CD4-positive, alpha-beta memory T cell (primary cell): ENCODE results near the gene MRPL33. TPM values are rescaled to one million over a fixed set of nuclear protein-coding genes. Genes with fewer than 3 reads are reported as not detected.

Source experiments
- CTCF ChIA-PET: fragments of 350-600 bp; sonication (Branson Sonifier 250); formaldehyde crosslinking; loops from one replicate; lab custom pipeline; 2021; ENCODE audit warnings: inconsistent platforms; ENCODE audit not compliant: partially characterized antibody; lab: Charles Lee
- POLR2A ChIA-PET: fragments of 350-600 bp; sonication (Branson Sonifier 250); formaldehyde crosslinking; loops from one replicate; lab custom pipeline; 2021; ENCODE audit not compliant: partially characterized antibody; lab: Charles Lee
- DNase-seq, 5 donors: peaks; one replicate each; pipeline versions ENCODE4 v3.0.0 to v3.0.0-alpha.2; 2020 to 2022; ENCODE audit warnings: mixed read lengths in 1 of 5
- H3K27ac ChIP-seq: one replicate; pipeline ENCODE4 v1.7.0; 2013; ENCODE audit warnings: low read depth, low read length
- H3K27me3 ChIP-seq: 2 replicates; pipeline ENCODE4 v1.7.0; 2013; ENCODE audit warnings: mild to moderate bottlenecking, low read length, moderate library complexity; ENCODE audit not compliant: insufficient read depth
- H3K36me3 ChIP-seq: 2 replicates; pipeline ENCODE4 v1.7.0; 2013; ENCODE audit warnings: mild to moderate bottlenecking, low read length, moderate library complexity; ENCODE audit not compliant: insufficient read depth
- H3K4me1 ChIP-seq: 2 replicates; pipeline ENCODE4 v1.7.0; 2013; ENCODE audit warnings: mild to moderate bottlenecking, low read length, moderate library complexity; ENCODE audit not compliant: insufficient read depth
- H3K4me3 ChIP-seq, 2 donors: one replicate each; pipeline ENCODE4 v1.7.0; 2013; ENCODE audit warnings: low read length in 2 of 2, mild to moderate bottlenecking in 1 of 2
- H3K9me3 ChIP-seq, 2 donors: one replicate each; pipeline ENCODE4 v1.7.0; 2013; ENCODE audit warnings: low read length in 2 of 2, control low read depth in 1 of 2; ENCODE audit not compliant: control insufficient read depth in 1 of 2
- H3K27ac Mint-ChIP-seq, 7 donors: one replicate each; pipeline ENCODE4 v1.8.0; 2020 to 2021; ENCODE audit warnings: mixed read lengths in 7 of 7, mild to moderate bottlenecking in 6 of 7, inconsistent platforms in 3 of 7, moderate library complexity in 3 of 7
- H3K27me3 Mint-ChIP-seq, 2 donors: one replicate each; pipeline ENCODE4 v1.8.0; 2020 to 2021; ENCODE audit warnings: mixed read lengths in 2 of 2
- H3K36me3 Mint-ChIP-seq, 2 donors: one replicate each; pipeline ENCODE4 v1.8.0; 2020 to 2021; ENCODE audit warnings: mixed read lengths in 2 of 2, inconsistent platforms in 1 of 2, mild to moderate bottlenecking in 1 of 2
- H3K4me1 Mint-ChIP-seq, 4 donors: one replicate each; pipeline ENCODE4 v1.8.0; 2020 to 2021; ENCODE audit warnings: mixed read lengths in 4 of 4, mild to moderate bottlenecking in 1 of 4
- H3K4me3 Mint-ChIP-seq, 8 donors: one replicate each; pipeline ENCODE4 v1.8.0; 2020 to 2021; ENCODE audit warnings: mixed read lengths in 8 of 8, mild to moderate bottlenecking in 7 of 8, moderate library complexity in 6 of 8, inconsistent platforms in 3 of 8
- H3K9me3 Mint-ChIP-seq, 8 donors: one replicate each; pipeline ENCODE4 v1.8.0; 2020 to 2021; ENCODE audit warnings: mixed read lengths in 8 of 8, mild to moderate bottlenecking in 5 of 8, inconsistent platforms in 3 of 8, moderate library complexity in 1 of 8
- intact Hi-C: fragments of 100-400 bp; cut with micrococcal nuclease; formaldehyde crosslinking; loops from one replicate; pipeline ENCODE4 v1.15.1; 2023
- polyA plus RNA-seq, 2 donors: library from polyadenylated mRNA; unstranded; fragments of 300-500 nt; fragmentation: Illumina TruSeq; gene quantifications; one replicate each; pipeline ENCODE4 v1.2.3, GENCODE V29; 2021
- total RNA-seq, 2 experiments: library from RNA; stranded (reverse); gene quantifications; one replicate each; pipeline ENCODE4 v1.2.3, GENCODE V29; 2021

MRPL33 gene
- total and polyA plus RNA-seq, 4 experiments from 2014 or later = 36.2 to 246 (median 142) TPM

GRCh38 chr2:27823135-27823534 lies 51.6 kb downstream of the MRPL33 start:
- no peak for DNase-seq
- Mint-ChIP-seq H3K4me1 (no peaks in the 10 kb centered on the region), H3K9me3 (peaks cover 4 to 17% (median 8%) of the 10 kb centered on the region in 8 donors), H3K27ac (no peak overlapping the region), H3K36me3 (peaks cover 6 to 21% of the 10 kb centered on the region in 2 donors), H3K4me3 (no peak overlapping the region), H3K27me3 (no peaks in the 10 kb centered on the region)
- Histone ChIP-seq H3K4me3 (no peak overlapping the region), H3K27me3 (no peaks in the 10 kb centered on the region), H3K36me3 (no peaks in the 10 kb centered on the region), H3K27ac (no peak overlapping the region), H3K9me3 (peaks cover 0 to 4% of the 10 kb centered on the region in 2 donors), H3K4me1 (no peaks in the 10 kb centered on the region)
- CTCF ChIA-PET = interaction anchor here (0.6 kb wide), 1 partner anchor 10 kb away, joined by 3 read pairs; no protein-coding TSS in a partner anchor
- intact Hi-C loops = no loop called here
- POLR2A ChIA-PET = no interaction called here

GRCh38 chr2:27823569-27823968 lies 52.0 kb downstream of the MRPL33 start:
- H3K27me3 Mint-ChIP-seq = no peaks in the 10 kb centered on the region
- H3K27ac Mint-ChIP-seq = no peak overlapping the region
- H3K36me3 Mint-ChIP-seq = peaks cover 4 to 17% of the 10 kb centered on the region in 2 donors
- H3K4me3 ChIP-seq = no peak overlapping the region
- H3K4me1 Mint-ChIP-seq = no peaks in the 10 kb centered on the region
- CTCF ChIA-PET = interaction anchor here (0.6 kb wide), 1 partner anchor 10 kb away, joined by 3 read pairs; no protein-coding TSS in a partner anchor
- DNase-seq = no peak
- no peaks in the 10 kb centered on the region for H3K27me3 ChIP-seq
- H3K36me3 ChIP-seq = no peaks in the 10 kb centered on the region
- H3K4me1 ChIP-seq = no peaks in the 10 kb centered on the region
- peaks cover 0 to 4% of the 10 kb centered on the region in 2 donors for H3K9me3 ChIP-seq
- no peak overlapping the region for H3K27ac ChIP-seq
- POLR2A ChIA-PET = no interaction called here
- intact Hi-C loops = no loop called here
- no peak overlapping the region for H3K4me3 Mint-ChIP-seq
- peaks cover 4 to 17% (median 8%) of the 10 kb centered on the region in 8 donors for H3K9me3 Mint-ChIP-seq

- Histone ChIP-seq H3K36me3 (no peaks in the 10 kb centered on the region), H3K9me3 (peaks cover 0 to 4% of the 10 kb centered on the region in 2 donors), H3K27me3 (no peaks in the 10 kb centered on the region), H3K4me1 (no peaks in the 10 kb centered on the region), H3K27ac (no peak overlapping the region), H3K4me3 (no peak overlapping the region)
- Mint-ChIP-seq H3K36me3 (peaks cover 4 to 15% of the 10 kb centered on the region in 2 donors), H3K9me3 (peaks cover 4 to 17% (median 8%) of the 10 kb centered on the region in 8 donors), H3K27me3 (no peaks in the 10 kb centered on the region), H3K4me1 (no peaks in the 10 kb centered on the region), H3K27ac (no peak overlapping the region), H3K4me3 (no peak overlapping the region)
- ChIA-PET POLR2A (no interaction called here), CTCF (no interaction called here)
- intact Hi-C loops = no loop called here
- DNase-seq = no peak
Observed at GRCh38 chr2:27824401-27824800, 52.9 kb downstream of the MRPL33 start.

- Histone ChIP-seq H3K4me3 (no peak overlapping the region), H3K27ac (no peak overlapping the region), H3K9me3 (peaks cover 0 to 4% of the 10 kb centered on the region in 2 donors), H3K27me3 (no peaks in the 10 kb centered on the region), H3K4me1 (no peaks in the 10 kb centered on the region), H3K36me3 (no peaks in the 10 kb centered on the region)
- H3K27me3 Mint-ChIP-seq = peaks cover 0 to 1% of the 10 kb centered on the region in 2 donors
- peaks cover 4 to 14% (median 12%) of the 10 kb centered on the region in 8 donors for H3K9me3 Mint-ChIP-seq
- no peak for DNase-seq
- ChIA-PET CTCF (no interaction called here), POLR2A (no interaction called here)
- H3K4me3 Mint-ChIP-seq = no peak overlapping the region
- peaks cover 14 to 42% of the 10 kb centered on the region in 2 donors for H3K36me3 Mint-ChIP-seq
- no peaks in the 10 kb centered on the region for H3K4me1 Mint-ChIP-seq
- intact Hi-C loops = no loop called here
- H3K27ac Mint-ChIP-seq = no peak overlapping the region
Observed at GRCh38 chr2:27828305-27828704, 56.8 kb downstream of the MRPL33 start.

Other genes with a start within 250 kb of the MRPL33 start
- gene ZNF512, start 188.7 kb upstream of the MRPL33 start, total RNA-seq = 10 to 100 TPM; 51.9 to 66.2 TPM
- gene ZNF512, start 188.7 kb upstream of the MRPL33 start, polyA plus RNA-seq = 10 to 100 TPM; 36.8 to 38.5 TPM
- 1 to 10 TPM; 1.3 to 2.2 TPM for gene CCDC121, start 142.7 kb upstream of the MRPL33 start, total RNA-seq
- 1 to 10 TPM in 1 of 2 donors, under 1 TPM in 1; 0.79 to 1.2 TPM for gene CCDC121, start 142.7 kb upstream of the MRPL33 start, polyA plus RNA-seq
- gene GPN1, start 142.7 kb upstream of the MRPL33 start, total RNA-seq = 10 to 100 TPM; 28.9 to 32.8 TPM
- 10 to 100 TPM; 65.9 to 99.5 TPM for gene GPN1, start 142.7 kb upstream of the MRPL33 start, polyA plus RNA-seq
- gene SUPT7L, start 108.1 kb upstream of the MRPL33 start, total RNA-seq = 10 to 100 TPM; 45.4 to 48.5 TPM
- gene SUPT7L, start 108.1 kb upstream of the MRPL33 start, polyA plus RNA-seq = 10 to 100 TPM; 21.4 to 22.7 TPM
- 10 to 100 TPM; 24.4 to 26.6 TPM for gene SLC4A1AP, start 107.8 kb upstream of the MRPL33 start, total RNA-seq
- 10 to 100 TPM; 26.4 to 32.1 TPM for gene SLC4A1AP, start 107.8 kb upstream of the MRPL33 start, polyA plus RNA-seq
- gene RBKS, start 118.7 kb downstream of the MRPL33 start, total RNA-seq = 1 to 10 TPM; 1.2 to 1.7 TPM
- 1 to 10 TPM; 2.5 to 5.9 TPM for gene RBKS, start 118.7 kb downstream of the MRPL33 start, polyA plus RNA-seq
- gene BABAM2, start 119.0 kb downstream of the MRPL33 start, total RNA-seq = 10 to 100 TPM; 37.3 to 41.2 TPM
- gene BABAM2, start 119.0 kb downstream of the MRPL33 start, polyA plus RNA-seq = 10 to 100 TPM; 55.2 to 60.1 TPM